HG03060 (cell line): ENCODE results near the gene HTR2C.
"Not testable (repeated sequence)": the region's sequence is repeated elsewhere in the genome, so short reads cannot be mapped to it uniquely, and the experiment has no call there.

ENCODE experiments used
- ATAC-seq: cut with Tn5 transposase; IDR thresholded peaks from one replicate; pipeline ENCODE4 v1.9.1; 2021; ENCODE audit warnings: low read depth, moderate number of reproducible peaks; ENCODE audit not compliant: unreplicated experiment

The HTR2C gene

GRCh38 chrX:114583646-114584374 is at the start of gene HTR2C:
Gene HTR2C, plus strand, starts transcription at chrX:114584086. Its CDS starts 142,851 bp downstream, at chrX:114726937.
- no peak for ATAC-seq

DNA sequence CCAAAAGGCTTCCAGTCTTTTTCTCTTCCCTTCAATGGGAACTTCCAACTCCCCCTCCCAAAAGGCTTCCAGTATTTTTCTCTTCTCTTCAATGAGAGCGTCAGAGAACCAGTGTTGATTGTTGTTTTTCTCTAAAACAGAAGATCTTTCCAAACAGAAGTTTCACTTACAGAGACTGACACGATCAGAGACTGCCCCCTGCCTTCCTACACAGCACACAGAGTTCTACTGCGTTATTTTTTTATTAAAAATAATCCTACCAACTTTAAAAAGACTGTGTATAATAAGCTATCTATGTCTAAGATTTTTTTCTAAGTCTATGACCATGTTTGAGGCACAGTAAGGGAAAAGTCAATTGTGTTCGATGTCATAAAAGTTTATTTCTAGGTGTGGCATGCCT is 3.5 kb upstream of the HTR2C start:
- ATAC-seq: no peak

DNA sequence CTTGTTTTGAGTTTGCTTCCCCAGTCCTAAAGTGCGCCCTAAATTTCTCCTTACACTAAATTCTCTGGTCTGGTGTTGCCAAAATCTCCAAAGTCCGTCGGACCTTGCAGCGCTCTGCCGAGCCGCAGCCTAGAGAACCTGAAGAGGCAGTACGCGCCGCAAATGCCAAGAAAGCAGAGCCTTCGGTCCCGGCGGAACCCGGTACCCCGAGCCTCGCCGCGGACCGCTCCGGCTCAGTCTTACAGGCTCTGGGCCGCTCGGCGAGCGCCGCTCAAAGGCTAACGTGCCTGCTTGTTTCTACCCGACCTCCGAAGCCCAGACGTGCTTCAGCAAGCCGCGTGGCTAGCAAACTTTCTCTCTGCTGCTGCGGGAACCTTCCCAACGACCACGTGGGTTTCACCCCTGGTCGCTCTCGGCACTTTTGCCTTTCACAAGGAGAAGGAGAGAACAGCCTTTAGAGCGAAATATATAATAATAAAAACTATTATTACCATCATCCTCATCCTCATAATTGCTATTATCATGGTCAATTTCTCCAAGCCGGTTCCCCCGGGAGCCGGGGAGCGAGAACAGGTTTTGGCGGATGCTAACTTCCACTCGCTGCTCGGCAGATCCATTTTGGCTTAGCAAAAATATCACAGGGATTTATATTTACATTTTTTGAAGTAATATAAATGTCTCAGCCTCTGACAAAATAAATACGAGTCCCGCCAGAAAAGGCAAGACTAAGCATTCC is 2.2 kb upstream of the HTR2C start:
- no peak for ATAC-seq

DNA sequence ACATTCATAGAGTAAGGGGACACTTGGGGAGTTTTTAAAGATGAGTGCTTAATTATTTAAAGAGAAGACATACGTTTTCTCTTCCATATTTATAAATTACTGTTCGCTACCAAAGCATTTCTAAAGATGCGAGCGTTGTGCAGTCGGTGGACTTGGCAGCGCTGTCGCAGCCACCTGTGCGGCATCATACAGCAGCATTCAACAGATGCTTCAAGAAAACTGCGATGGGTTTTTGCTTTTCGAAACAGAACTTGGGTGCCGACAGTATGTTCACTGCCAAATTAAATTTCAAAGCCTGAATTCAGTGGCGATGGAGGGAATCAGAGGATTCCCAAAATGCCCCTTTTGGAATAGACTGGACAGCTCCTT is 1.6 kb upstream of the HTR2C start:
- no peak for ATAC-seq

DNA sequence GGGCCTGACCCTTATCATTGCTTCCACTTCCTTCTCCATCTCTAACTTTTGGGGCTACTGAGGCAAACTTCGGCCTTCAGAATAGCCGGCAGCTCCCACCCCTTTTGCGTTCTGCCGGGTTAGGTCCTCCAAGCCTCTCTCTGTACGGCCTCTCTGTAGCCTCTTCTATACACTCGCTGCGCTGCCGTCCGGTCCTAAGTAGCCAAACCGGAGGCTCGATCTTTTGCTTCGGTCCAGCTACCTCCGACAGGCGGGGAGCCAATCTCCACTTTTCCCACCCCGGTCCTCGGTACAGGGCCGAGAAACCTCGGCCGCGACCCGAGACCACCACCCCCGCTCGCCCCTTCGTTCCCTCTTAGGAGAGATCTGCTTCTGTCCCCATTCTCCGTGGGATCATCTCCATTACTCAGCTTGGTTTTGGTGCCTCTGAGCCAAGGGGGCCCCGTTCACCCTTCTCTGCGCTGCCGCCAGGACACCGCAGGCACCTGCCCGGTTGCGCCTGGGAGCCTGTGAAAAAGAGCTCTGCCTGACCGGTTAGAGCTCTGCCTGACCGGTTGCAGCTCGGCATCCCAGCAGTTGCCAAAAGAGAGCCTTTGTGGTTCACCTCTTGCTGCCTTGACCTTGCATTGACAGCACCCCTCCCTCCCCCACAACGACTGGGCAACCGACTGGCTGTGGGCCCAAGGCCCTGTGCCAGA is 1.0 kb upstream of the HTR2C start:
- ATAC-seq: no peak

DNA sequence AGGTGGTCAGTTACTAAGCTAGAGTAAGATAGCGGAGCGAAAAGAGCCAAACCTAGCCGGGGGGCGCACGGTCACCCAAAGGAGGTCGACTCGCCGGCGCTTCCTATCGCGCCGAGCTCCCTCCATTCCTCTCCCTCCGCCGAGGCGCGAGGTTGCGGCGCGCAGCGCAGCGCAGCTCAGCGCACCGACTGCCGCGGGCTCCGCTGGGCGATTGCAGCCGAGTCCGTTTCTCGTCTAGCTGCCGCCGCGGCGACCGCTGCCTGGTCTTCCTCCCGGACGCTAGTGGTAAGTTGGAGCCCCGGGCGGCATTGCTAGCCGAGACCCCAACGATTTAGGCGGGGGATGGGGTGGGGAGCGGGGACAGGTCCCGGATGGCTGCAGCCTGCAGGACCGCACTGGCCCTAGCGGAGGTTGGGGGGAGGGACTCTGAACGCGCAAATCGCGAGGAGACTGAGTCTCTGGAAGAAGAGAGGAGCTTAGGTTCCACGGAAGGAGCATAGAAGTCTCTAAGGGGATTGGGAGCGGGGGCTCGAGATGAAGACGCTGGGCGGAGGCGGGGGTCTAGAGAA is 573 bp downstream of the HTR2C start:
- ATAC-seq: no peak

GRCh38 chrX:114584983-114585842 is 1.3 kb downstream of the HTR2C start:
- no peak for ATAC-seq

GRCh38 chrX:114591121-114591520 is 7.2 kb downstream of the HTR2C start:
- ATAC-seq: no peak

DNA sequence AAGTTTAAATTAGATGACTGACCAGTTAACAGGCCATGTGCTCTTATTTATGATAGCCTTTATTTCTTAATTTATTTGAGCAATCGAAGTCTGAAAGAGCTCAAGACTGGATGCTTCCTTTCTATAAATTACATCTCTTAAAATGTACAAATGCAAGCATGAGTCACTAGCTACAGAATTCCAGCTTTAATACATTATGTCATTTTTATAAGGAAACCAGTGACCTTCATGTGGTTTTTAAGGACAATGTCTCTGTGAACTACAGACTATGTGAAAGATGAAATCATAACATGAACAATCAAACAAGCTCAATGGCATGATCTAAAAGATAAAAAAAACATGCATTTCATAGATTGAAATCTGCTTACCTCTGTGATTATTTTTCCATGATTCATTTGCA is 15.4 kb downstream of the HTR2C start:
- ATAC-seq: no peak

- ATAC-seq: no peak
Observed at GRCh38 chrX:114599911-114600310, 16.0 kb downstream of the HTR2C start.

GRCh38 chrX:114606619-114607018 is 22.7 kb downstream of the HTR2C start:
- ATAC-seq: not testable (repeated sequence)

DNA sequence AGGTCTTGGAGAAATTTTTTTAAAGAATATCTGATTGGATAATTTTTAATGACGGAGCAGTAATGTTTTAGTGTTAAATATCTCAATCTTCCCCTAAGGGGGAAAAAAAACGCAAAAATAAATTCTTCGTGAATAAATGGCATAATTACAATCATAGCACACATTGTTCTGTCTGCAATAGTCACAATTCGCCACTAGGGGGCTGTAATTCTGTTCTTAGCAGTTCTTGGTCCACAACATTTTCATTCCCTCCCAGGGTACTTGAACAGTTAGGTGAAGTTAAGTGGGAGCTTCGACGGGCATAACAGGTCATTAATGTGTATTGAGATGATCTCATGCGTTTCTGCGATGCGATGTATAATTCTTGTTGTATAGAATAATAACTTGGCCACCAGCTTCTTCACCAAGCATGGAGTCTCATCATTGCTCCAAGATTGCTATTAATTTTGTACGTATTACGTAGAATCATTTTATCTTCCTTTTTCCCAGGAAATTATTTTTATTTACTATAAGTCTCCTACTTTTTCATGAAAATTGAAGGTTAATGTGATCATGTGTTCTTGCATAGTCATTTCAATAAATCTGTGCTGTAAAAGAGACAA is 27.2 kb downstream of the HTR2C start:
- no peak for ATAC-seq

DNA sequence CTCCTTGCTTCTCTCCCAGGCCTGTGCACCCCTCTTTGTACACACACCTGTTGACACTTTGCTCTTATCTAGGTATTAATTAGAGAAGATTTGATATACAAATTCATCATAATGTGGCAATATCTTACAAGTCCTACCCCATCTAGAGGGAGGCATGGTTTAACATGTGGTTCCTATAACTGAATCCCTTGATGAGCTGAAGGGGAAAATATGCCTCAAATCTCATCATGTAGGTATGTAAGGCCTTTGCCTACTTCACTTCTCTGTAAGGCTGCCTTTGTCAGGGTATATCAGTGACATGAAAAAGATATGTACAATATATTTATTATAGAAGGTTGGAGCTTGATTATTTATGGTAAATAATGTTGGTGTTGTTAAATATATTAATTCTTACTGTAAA is 31.9 kb downstream of the HTR2C start:
- ATAC-seq: no peak

DNA sequence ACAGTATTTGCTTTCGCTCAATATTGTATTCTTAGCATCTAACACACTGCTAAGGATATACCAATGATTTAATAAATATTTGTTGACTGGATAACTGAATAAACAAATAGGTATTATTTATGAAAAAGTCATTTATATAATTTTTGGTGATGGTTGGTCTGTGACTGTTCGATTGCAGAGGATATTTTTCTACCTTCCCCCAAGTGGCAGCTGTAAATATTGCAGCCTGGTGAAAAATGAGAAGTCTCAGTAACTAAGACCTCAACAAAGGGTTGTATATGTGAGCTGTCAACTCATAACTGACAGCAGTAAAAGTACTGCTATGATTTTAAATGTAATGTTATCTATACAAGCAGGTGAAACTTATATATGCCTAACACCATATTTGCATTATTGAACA is 36.0 kb downstream of the HTR2C start:
- no peak for ATAC-seq

GRCh38 chrX:114626323-114626722 is 42.4 kb downstream of the HTR2C start:
- no peak for ATAC-seq

DNA sequence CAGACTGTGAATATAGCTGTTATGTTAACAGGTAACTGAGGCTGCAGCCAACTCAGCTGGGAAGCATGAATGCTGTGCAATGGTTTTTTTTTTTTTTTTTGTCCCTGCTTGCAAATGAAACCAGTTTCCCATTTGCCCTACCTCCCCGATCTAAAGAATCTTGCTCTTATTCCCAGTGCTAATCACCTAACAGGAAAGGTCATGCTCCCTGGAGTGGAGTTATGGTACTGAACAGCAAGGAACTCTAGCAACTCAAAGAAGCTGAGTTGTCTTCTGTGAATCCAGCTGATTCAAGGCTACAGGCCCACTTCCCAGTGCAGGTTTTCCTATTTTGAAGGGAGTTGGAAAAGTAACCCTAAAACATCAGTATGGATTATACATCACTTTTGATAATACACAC is 52.1 kb downstream of the HTR2C start:
- ATAC-seq: no peak

GRCh38 chrX:114650351-114650750 is 66.5 kb downstream of the HTR2C start:
- no peak for ATAC-seq

- no peak for ATAC-seq
Observed at GRCh38 chrX:114675365-114675764, 91.5 kb downstream of the HTR2C start.

DNA sequence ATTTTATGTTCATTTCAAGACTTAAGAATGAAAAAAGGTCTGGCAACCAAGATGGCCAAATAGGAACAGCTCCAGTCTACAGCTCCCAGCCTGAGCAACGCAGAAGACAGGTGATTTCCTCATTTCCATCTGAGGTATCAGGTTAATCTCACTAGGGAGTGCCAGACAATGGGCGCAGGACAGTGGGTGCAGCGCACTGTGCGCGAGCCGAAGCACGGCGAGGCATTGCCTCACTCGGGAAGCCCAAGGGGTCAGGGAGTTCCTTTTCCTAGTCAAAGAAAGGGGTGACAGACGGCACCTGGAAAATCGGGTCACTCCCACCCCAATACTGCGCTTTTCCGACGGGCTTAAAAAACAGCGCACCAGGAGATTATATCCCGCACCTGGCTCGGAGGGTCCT is 116.6 kb downstream of the HTR2C start:
- ATAC-seq: not testable (repeated sequence)

- ATAC-seq: no peak
Observed at GRCh38 chrX:114709406-114709805, 125.5 kb downstream of the HTR2C start.
